ENCODE measurements around the gene ASPN. TPM values are rescaled to one million over a fixed set of nuclear protein-coding genes. Genes with fewer than 3 reads are reported as not detected.
A peak's percentile ranks its signal among the peaks of the same experiment; 100 is the strongest.

ASPN gene
- total RNA-seq, 6 experiments from 2014 or later, result 3.8 to 13.3 (median 10.4) TPM

GRCh38 chr9:92457576-92457975 is 24.7 kb downstream of the ASPN start:
- H3K27ac ChIP-seq, result no peak overlapping the region
- ATAC-seq (no peak), DNase-seq (no peak)
- TF ChIP-seq CTCF (IDR thresholded peaks at IDR 0.05) (no peak), POLR2A (IDR thresholded peaks at IDR 0.05) (no peak)
- H3K9me3 ChIP-seq, result no peaks in the 10 kb centered on the region
- intact Hi-C loops (cut with DNase I), result no loop called here
- no peaks in the 10 kb centered on the region for H3K36me3 ChIP-seq
- H3K27me3 ChIP-seq, result no peaks in the 10 kb centered on the region
- H3K4me3 ChIP-seq, result no peak overlapping the region
- 94% methylated on average over 4 of the region's 4 CpGs for WGBS (ENCODE audit: insufficient coverage, low coverage, low lambda C conversion rate, missing lambda C conversion rate)
- H3K4me1 ChIP-seq, result no peaks in the 10 kb centered on the region

- Histone ChIP-seq H3K27me3 (no peaks in the 10 kb centered on the region), H3K4me1 (no peaks in the 10 kb centered on the region), H3K9me3 (no peaks in the 10 kb centered on the region), H3K36me3 (no peaks in the 10 kb centered on the region), H3K27ac (no peak overlapping the region), H3K4me3 (no peak overlapping the region)
- intact Hi-C loops (cut with DNase I), result no loop called here
- DNase-seq, result no peak
- peak in 2 of 4 donors; percentile 28 to 30 for TF ChIP-seq CTCF (IDR thresholded peaks at IDR 0.05)
- no peak for TF ChIP-seq POLR2A (IDR thresholded peaks at IDR 0.05)
- WGBS (ENCODE audit: insufficient coverage, low coverage, low lambda C conversion rate, missing lambda C conversion rate), result 83% methylated on average over 3 of the region's 3 CpGs
- peak in 3 of 4 donors; percentile 16 to 43 (median 35) for ATAC-seq
Observed at GRCh38 chr9:92455217-92455616, 27.1 kb downstream of the ASPN start.

- Histone ChIP-seq H3K9me3 (no peaks in the 10 kb centered on the region), H3K4me3 (no peak overlapping the region), H3K4me1 (no peaks in the 10 kb centered on the region), H3K27ac (no peak overlapping the region), H3K27me3 (no peaks in the 10 kb centered on the region), H3K36me3 (no peaks in the 10 kb centered on the region)
- TF ChIP-seq CTCF (IDR thresholded peaks at IDR 0.05), result no peak
- TF ChIP-seq POLR2A (IDR thresholded peaks at IDR 0.05), result no peak
- DNase-seq, result no peak
- no peak for ATAC-seq
- intact Hi-C loops (cut with DNase I), result loop anchor here in 1 of 2 donors (10.0 kb wide), 1 partner anchor 302 kb away; no protein-coding TSS in a partner anchor
Observed at GRCh38 chr9:92446536-92446935, 35.8 kb downstream of the ASPN start.

GRCh38 chr9:92444841-92445240 is 37.5 kb downstream of the ASPN start:
- TF ChIP-seq CTCF (IDR thresholded peaks at IDR 0.05), result no peak
- TF ChIP-seq POLR2A (IDR thresholded peaks at IDR 0.05), result no peak
- H3K4me3 ChIP-seq, result no peak overlapping the region
- intact Hi-C loops (cut with DNase I), result loop anchor here in 1 of 2 donors (10.0 kb wide), 1 partner anchor 300 kb away; no protein-coding TSS in a partner anchor
- no peaks in the 10 kb centered on the region for H3K36me3 ChIP-seq
- H3K4me1 ChIP-seq, result no peaks in the 10 kb centered on the region
- ATAC-seq (no peak), DNase-seq (no peak)
- no peak overlapping the region for H3K27ac ChIP-seq
- no peaks in the 10 kb centered on the region for H3K27me3 ChIP-seq
- no CpG with 5 or more reads among the region's 4 CpGs for WGBS (ENCODE audit: insufficient coverage, low coverage, low lambda C conversion rate, missing lambda C conversion rate)
- no peaks in the 10 kb centered on the region for H3K9me3 ChIP-seq

GRCh38 chr9:92440751-92441046 is 41.6 kb downstream of the ASPN start:
- Histone ChIP-seq H3K9me3 (no peaks in the 10 kb centered on the region), H3K27ac (no peak overlapping the region), H3K4me3 (no peak overlapping the region), H3K36me3 (no peaks in the 10 kb centered on the region), H3K4me1 (no peaks in the 10 kb centered on the region), H3K27me3 (no peaks in the 10 kb centered on the region)
- TF ChIP-seq POLR2A (IDR thresholded peaks at IDR 0.05), result no peak
- TF ChIP-seq CTCF (IDR thresholded peaks at IDR 0.05), result no peak
- no peak for ATAC-seq
- no peak for DNase-seq
- intact Hi-C loops (cut with DNase I), result loop anchor here in 1 of 2 donors (10.0 kb wide), 1 partner anchor 296 kb away; no protein-coding TSS in a partner anchor
- 71% methylated on average over 6 of the region's 6 CpGs for WGBS (ENCODE audit: insufficient coverage, low coverage, low lambda C conversion rate, missing lambda C conversion rate)
